ENCODE results near the gene VSTM2L. TPM values are rescaled to one million over a fixed set of nuclear protein-coding genes. Genes with fewer than 3 reads are reported as not detected.

The VSTM2L gene
- total and polyA plus RNA-seq, 9 of the 15 experiments (the other 6 are each of a cell fraction or from before 2014, with no cell fraction given), result not detected

- TF ChIP-seq MEF2A (IDR thresholded peaks at IDR 0.05; ENCODE audit: control insufficient read depth, low read depth, low read length) (no peak), MLLT1 (IDR thresholded peaks at IDR 0.05) (no peak), SNAPC5 (CRISPR knock-in tag; IDR thresholded peaks at IDR 0.05) (no peak), NBN (IDR thresholded peaks at IDR 0.05; ENCODE audit: low read depth) (no peak), NR0B1 (IDR thresholded peaks at IDR 0.05; ENCODE audit: partially characterized antibody) (no peak), SLC30A9 (CRISPR knock-in tag; IDR thresholded peaks at IDR 0.05) (no peak), TAF1 (IDR thresholded peaks at IDR 0.05; ENCODE audit: control insufficient read depth, extremely low read depth, insufficient read depth, low read length, severe bottlenecking) (no peak), ZNF354B (CRISPR knock-in tag; IDR thresholded peaks at IDR 0.05) (no peak), BCOR (IDR thresholded peaks at IDR 0.05) (no peak), KAT8 (IDR thresholded peaks at IDR 0.05; ENCODE audit: low read depth) (no peak), FOXA3 (CRISPR knock-in tag; conservative IDR thresholded peaks at IDR 0.05 in 1 of 2, IDR thresholded peaks at IDR 0.05 in 1 of 2) (no peak), SMARCA5 (IDR thresholded peaks at IDR 0.05) (no peak), NR2C2 (CRISPR knock-in tag; IDR thresholded peaks at IDR 0.05) (no peak), NR2C2 (tag; IDR thresholded peaks at IDR 0.05) (no peak)
Observed at GRCh38 chr20:37986044-37986858, 83.3 kb downstream of the VSTM2L start (continued).

Measured in K562 (cell line).